SKM-1 (cell line): Measurements from ENCODE around the gene LRRFIP1.
A peak's percentile ranks its signal among the peaks of the same experiment; 100 is the strongest.
"Not testable (repeated sequence)": the region's sequence is repeated elsewhere in the genome, so short reads cannot be mapped to it uniquely, and the experiment has no call there.

Source experiments
- DNase-seq: peaks from one replicate; lab custom pipeline; 2025; ENCODE audit not compliant: unreplicated experiment; lab: John Stamatoyannopoulos, UW

Gene LRRFIP1, protein sequence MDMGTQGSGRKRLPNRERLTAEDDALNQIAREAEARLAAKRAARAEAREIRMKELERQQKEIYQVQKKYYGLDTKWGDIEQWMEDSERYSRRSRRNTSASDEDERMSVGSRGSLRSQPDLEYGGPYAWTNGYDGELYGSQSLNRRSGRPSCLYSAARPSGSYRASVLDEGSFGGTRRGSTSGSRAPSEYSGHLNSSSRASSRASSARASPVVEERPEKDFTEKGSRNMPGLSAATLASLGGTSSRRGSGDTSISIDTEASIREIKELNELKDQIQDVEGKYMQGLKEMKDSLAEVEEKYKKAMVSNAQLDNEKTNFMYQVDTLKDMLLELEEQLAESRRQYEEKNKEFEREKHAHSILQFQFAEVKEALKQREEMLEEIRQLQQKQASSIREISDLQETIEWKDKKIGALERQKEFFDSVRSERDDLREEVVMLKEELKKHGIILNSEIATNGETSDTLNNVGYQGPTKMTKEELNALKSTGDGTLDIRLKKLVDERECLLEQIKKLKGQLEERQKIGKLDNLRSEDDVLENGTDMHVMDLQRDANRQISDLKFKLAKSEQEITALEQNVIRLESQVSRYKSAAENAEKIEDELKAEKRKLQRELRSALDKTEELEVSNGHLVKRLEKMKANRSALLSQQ

DNA sequence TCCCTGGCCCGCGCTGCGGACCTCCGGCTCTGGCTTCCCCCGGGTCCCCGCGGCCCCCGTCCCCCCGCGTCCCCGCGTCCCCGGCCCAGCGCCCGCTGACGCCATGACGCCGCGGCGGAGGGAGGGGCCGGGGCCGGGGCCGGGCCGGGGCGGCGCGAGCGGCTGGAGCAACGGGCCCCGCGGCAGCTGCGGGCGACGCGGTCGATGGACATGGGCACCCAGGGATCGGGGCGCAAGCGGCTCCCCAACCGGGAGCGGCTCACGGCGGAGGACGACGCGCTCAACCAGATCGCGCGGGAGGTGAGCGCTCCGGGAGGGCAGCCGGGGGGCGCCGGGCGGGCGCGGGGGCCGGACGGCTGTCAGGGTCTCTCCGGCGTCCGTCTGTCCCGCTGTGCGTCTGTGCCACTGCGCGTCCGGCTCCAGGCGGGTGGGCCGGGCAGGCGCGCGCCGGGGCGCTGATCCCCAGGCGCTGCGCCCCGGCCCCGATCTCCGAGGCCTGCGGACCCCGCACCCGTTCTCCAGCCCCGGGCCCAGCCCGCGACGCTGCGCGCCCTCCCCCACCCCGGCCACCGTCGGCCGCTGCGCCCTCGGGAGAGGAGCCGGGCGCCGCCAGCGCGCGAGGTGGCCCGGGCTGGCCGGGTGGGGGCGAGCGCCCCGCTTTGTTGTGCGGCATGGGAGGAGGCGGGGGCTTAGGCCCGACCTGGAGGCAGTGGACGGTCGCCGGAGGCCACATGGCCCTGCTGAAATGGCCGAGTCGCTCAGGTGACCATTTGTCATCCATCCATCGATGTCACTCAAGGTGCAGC, at the start of gene LRRFIP1:
Gene LRRFIP1, plus strand, starts transcription at position 147 of the 806 bp plus-strand sequence. Its CDS starts 58 bp downstream, at position 205.
- no peak for DNase-seq

DNA sequence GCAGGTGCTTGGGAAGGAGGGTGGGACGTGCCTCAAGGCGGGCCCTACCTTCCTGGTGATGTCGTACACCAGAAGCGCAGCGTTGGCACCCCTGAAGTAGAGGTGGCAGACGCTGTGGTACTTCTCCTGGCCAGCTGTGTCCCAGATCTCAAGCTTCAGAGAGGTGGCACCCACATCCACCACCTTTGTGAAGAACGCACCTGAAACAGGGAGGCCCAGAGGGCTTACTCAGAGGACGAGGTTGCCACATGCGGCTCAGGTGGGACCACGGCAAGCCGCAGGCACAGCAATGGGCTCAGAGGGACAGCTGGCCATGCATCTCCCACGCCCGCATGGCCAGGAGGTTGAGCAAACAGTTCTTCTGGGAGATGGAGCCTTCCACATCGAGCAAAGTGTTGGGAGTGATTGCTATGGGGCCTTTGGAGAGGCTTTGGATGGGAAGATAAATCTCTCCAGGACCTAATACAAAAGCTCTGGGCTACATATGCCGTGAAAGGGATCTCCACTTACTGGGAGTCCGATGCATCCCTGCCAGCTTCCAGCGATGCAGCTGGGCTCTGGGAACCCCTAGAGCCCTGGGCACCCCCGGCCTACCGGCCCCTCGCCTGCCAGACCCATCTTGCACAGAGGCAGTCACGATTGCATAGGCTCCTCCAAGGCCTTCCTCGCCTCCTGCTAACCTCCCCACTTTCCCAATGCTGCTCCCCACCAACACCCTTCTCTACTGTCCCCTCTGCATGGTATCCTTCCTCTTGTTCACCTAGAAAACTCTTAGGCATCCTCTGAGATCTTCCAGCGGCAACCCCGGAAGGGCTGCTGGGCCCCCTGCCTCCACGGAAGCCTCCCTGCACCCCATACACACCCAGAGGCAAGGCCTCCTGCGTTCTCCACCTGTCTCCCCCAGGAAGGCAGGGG, 49.2 kb upstream of the LRRFIP1 start:
- no peak for DNase-seq

DNA sequence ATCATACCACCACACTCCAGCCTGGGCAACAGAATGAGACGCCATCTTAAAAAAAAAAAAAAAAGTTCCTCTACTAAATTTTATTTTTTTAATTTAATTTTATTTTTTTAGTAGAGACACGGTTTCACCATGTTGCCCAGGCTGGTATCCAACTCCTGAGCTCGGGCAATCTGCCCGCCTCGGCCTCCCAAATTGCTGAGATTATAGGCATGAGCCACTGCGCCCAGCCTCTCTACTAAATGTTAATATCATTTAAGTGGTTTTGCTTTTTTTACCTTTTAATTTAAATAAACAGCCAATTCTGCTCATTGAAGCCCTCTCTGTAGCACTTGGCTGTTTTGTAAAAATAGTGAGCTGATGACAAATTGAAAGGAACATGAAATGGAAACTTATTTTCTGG, 46.1 kb upstream of the LRRFIP1 start:
- no peak for DNase-seq

DNA sequence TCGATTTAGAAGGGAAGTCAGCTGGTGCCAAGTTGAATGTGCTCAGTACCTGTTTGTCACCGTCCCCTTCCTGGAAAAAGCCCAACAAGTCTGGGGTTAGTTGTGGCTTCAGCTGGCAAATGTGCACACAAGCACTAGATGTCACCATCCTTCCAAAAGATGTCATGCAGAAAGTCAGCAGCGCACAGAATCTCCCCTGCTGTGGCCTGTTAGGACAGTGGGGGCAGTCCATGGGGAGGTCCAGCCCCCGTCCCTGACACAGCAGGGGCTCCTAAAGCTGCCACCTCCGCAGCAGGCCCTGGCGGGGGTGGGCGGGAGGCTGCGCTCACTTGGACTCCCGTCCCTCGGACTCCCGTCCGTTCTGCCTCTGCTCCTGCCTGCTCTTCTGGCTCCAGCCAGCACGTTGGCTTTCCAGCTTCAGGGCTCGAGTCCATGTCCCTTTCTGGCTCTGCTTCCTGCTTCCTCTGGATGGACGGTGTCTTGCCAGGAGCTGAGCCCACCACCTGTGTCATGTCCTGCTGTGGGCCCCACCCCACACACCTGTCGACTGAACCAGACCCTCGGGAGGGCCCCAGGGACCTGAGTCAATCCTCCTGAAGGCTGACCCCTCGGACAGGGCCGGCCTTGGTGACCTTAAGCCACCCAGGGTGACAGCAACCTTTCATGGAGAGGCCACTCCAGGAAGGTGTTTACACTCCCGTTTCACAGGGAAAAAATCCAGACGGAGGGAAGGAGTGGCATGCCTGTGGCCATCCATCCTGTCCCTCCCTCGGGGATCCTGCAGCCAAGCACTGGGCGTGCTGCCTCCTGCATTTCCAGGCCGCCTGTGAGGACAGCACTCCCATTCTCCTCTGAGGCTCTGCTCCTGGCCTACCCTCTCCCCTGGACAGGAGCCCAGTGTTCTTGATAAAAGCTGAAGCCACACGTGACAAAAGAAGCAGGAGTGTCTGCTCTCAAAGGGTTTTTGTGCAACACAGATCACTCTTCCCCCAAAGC, 45.3 kb upstream of the LRRFIP1 start:
- no peak for DNase-seq

DNA sequence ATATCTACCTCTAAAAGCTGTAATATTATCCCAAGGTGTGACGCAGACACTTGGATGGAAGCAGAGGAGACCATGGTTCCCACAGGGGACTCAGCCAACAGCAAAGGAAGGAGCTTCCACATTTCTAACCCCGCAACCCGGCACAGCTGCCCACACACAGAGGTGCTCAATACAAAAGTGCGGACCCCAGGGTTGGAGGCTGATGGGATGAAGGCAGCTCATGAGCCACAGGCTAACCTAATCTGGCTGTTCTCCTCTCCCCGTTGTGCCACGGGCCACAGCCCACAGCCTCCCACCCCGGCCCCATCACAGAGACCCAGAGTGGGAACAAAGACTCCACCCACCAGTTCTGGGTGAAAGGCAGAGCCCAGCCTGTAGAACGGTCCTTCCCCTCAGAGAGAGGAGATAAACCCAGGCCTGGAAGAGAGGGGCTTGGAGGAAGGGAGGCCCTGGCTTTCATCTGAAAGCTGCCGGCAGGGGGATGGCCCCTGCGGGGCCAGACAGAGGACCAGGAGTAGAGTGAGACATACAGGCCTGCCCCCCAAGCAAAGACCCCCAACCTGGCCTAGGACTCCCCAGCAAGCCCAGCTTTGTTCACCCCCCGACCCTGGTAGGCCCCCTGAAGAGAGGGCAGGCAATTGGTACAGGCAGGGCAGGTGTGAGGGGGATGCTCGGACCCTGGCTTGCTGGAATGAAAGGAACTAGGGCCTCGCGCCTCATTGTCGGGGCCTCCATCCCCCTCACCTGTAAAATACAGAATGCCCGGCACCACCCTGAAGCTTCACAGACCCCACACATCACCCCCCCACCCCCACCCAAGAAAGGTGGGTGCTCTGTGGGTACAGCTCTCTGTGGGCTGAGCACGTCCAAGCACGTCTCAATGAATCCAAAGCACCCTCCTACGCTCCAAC, 43.7 kb upstream of the LRRFIP1 start:
- DNase-seq, result no peak

DNA sequence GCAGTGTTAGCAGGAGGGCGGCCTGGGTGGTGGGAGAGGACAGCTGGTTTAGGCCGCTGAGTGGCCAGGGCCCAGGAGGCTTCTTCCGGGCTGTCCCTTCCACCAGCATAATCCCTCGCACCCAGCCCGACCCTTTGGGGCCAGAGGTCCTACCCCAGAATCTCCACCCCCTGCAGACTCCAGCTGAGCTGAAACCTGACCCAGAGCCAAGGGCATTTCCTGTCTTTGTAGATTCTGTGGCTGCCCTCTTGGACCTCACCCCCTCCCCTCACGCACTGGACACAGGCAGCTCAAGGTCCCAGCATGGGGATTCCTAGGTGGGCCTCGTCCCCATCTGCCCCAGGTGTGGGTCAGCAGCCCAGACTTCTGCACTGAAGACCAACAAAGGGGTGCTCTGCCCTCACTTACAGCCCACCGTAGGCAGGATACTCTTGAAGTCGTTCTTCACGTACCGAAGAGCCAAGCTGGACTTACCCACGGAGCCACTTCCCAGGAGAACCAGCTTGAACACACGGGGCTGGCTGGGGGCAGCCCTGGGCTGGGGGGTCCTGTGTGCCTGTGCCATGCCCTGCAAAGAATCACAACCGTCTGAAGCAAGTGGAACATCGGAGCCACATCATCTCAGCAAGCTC, 41.7 kb upstream of the LRRFIP1 start:
- no peak for DNase-seq

DNA sequence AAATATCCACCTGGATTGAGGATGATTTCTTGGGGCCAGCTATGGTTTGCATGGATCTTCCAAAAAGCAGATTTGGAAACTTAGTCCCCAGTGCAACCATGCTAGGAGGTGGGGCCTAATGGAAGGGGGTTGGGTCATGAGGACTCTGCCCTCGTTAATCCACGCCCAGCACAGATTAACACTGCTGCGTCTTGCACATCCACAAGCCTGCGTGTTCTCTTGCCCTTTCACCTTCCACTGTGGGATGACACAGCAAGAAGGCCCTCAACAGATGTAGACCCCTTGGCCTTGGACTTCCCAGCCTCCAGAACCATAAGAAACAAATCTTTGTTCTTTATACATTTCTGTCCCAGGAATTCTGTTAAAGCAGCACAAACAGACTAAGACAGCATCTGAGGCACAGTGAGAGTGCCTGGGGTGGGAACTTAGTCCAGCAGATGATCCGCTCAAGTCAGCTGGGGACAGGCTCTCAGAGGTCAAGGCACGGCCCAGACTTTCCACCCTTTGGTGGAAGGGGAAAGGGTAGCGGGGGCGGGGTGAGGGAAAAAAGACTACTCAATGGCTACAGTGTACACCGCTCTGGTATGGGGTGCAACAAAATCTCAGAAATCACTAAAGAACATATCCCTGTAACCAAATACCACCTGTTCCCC, 39.2 kb upstream of the LRRFIP1 start:
- no peak for DNase-seq

DNA sequence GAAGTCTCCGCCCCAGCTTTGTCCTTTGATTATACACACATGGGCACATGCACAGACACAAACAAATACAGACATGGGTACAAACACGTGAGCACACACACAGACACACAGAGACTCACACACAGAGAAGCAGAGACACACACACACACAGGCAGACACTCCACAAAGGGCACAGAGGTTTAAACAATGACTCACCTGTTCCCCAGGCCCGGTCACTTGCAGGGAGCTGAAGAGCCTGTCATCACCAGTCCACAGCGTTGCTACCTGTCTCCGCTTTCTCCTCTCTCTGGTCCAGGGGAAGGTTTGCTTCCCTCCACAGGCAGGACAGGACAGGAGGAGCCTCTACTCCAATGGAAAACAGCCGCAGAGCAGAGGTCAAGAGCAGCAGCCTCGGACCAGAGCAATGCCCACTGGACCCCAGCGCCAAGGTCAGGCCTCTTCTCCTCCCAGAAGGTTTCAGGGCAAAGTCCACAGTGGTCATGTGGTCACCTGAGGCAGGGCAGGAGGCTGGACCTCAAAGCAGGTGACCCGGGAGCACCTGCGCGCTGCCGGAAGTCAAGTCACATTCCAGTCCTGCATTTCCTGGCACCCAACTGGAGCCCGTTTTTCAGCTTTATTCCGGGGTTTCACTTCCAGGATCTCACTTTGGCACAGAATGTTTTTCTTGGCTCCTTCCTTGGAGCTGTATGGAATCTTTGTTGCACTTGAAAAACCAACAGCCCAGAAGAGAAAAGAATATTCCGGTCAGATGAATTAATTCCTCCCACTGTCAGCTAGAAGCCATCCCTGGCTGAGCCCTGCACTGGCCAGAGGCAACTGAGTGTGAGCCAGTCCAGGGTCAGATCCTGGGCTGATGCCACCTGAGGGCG, 36.9 kb upstream of the LRRFIP1 start, which contains the start of gene RAB17:
Gene RAB17, minus strand, starts transcription at position 463 of the 869 bp plus-strand sequence. CDS start 4,580 bp downstream, outside the sequence.
- DNase-seq, result no peak

DNA sequence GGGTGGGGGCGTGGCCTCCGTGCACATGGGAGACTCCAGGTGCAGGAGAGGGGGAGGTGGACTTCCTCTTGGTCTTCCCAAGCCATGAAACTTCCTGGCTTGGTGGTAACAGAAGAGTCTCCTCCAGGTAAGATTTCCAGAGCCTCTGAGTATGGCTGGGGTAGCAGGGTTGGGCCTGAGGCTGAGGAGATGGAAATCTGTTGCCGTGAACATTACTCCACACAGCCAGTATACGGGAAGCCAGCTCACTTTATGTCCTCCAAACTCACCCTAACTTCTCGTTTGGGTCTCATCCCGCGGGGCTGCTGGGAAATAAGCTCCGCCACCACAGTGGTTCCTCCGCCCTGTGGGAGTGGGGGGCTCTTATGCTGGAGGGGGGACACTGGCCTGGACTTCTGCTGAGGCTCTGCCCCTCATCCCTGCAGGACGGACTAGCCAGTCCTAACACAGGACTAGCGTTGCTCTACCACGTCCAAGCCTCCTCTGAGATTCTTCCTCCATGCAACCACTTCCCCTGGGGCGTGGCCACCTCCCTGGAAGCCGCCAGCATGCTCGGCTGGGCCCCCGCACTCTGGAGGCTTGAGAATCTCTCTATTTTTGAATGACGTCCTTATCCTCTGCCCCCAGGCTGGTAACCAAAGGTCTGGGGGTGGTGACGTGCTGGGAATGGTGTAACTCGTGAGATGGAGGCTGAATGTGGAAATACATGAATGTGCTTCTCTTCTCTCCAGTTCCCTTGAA, 36.1 kb upstream of the LRRFIP1 start:
- DNase-seq, result peak; percentile 37

DNA sequence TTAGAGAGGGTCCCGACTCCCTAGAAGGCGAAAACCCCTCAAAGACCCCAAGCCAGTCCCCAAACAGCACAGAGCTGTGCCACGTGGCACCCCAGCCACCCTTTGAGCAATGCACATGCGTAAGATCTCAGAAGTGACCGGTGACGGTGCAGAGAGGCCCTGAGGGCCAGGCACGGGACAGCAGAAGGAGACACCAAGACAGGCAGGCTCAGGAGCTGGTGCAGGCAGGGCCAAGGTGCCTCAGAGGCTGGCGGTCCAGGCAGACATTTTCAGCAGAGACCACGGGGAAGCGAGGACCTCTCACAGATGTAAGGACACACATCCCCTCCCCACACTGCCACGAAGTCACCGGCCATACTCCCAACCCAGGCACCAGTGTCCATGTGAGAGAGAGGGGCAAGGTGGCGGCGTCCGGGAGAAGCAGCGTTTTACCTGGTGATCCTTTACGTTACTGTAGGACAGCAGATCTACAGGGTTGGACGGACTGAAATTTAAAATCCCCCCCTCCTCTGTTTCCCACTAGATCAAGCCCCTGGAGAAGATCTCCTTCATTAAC, 34.9 kb upstream of the LRRFIP1 start:
- DNase-seq, result no peak

DNA sequence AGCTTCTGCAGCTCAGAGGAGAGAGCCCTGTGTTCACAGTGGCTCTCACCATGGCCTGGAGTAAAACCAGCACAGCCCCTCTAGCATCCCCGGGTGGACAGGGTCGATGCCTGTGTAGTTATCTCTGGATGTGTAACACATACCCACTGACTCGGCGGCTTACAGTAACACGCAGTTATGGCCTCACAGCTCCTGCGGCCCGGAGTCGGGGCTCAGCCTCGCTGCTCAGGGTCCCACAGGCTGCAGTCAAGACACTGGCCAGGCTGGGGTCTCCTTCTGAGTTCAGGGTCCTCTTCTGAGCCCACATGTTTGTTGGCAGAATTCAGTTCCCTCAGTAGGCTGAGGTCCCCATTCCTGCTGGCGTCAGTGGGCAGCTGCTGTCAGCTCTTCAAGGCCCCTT, 34.4 kb upstream of the LRRFIP1 start:
- no peak for DNase-seq

DNA sequence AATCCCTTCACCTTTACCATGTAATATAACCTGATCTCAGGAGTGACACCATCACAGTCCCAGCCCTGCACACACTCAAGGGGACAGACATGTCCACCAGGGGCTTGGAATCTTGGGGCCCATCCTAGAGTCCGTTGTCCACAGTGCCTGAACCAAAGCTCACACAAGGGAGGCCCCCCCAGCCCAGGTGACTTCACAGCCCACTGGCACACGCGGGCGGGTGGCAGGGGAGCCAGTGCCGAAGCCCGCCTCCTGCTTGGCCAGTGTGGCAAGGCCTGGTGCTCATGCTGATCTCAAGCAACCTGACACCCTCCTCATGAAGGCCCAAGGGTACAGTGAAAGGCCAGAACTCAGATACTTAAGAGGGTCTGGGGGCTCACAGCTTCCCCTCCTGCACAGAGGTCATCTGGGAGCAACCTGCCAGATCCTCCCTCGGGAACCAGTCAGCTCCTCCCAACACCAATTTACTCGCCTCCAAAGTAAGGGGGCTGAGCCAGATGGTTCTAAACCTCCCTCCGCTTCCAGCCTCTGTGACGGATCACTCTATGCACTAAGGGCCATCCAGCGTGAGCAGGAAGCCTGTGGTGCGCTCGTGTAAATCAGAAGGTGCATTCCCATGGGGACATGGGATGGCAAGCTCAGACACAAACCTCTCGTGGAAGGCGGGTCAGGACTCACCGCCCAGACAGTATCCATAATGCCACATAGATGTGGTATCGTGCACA, 33.6 kb upstream of the LRRFIP1 start:
- DNase-seq, result no peak

DNA sequence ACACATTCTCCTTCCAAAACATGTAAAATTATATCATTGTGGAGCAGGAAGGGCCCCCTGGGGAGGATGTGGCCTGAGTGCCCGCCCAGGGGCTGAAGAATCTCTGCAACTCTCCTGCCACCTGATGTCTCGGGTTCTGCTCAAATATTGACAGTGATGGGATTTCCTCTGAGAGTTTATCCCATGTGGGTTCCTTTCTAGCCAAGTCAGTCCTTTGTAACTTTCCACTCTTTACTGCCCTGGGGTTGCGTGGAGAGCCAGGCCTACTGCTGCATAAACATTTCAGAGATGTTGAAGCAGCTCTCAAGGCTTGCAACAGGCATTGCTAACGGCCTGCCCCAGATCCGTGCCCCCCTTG, 32.9 kb upstream of the LRRFIP1 start:
- DNase-seq, result no peak

DNA sequence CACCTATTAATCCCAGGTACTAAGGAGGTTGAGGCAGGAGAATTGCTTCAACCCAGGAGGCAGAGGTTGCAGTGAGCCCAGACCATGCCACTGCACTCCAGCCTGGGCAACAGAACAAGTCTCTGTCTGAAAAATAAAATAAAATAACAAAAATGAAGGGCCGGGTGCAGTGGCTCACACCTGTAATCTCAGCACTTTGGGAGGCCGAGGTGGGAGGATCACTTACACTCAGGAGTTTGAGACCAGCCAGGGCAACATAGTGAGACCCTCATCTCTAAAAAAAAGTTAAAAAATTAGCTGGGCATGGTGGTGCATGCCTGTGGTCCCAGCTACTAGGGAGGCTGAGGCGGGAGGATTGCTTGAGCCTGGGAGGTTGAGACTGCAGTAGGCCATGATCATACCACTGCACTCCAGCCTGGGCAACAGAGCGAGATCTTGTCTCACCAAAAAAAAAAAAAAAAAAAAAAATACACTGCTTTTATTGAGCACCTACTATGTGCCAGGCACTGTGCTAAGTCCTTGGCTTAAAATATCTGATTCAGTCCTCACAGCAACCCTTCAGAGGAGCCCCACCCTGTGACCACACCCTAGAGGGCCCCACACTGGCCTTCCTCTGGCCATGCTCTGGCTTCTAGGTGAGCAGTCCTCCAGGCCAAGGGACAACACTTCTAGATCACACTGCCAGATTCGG, 31.4 kb upstream of the LRRFIP1 start:
- not testable (repeated sequence) for DNase-seq
